ENCODE results near the gene STN1. TPM values are rescaled to one million over a fixed set of nuclear protein-coding genes. Genes with fewer than 3 reads are reported as not detected.

STN1 gene
- total and polyA plus RNA-seq, 2 donors (not counting 1 experiment from before 2014, with no cell fraction given) = 21.7 to 36.5 TPM

DNA sequence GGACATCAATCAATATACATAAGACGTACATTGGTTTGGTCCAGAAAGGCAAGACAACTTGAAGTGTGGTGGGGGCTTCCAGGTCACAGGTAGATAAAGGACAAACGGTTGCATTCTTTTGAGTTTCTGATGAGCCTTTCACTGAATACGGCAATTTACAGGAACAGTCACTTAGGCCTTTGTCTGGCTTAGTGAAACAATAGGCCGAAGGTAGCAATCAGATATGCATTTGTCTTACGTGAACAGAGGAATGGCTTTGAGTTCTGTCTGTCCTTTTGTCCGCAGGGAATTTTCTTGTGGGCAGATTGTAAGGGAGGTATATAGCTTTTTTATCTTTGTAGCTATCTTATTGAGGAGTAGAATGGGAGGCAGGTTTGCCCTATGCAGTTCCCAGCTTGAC, 10.8 kb upstream of the STN1 start:
- H3K79me2 ChIP-seq (ENCODE audit: control insufficient read depth, insufficient read depth, low read length) = no peaks in the 10 kb centered on the region
- no peak overlapping the region for H3K9ac ChIP-seq (ENCODE audit: insufficient read depth, low read length)
- H4K20me1 ChIP-seq (ENCODE audit: control insufficient read depth, extremely low read depth, insufficient read depth, low read length) = no peaks in the 10 kb centered on the region
- H3K36me3 ChIP-seq (ENCODE audit: control insufficient read depth, insufficient read depth, low read length) = no peaks in the 10 kb centered on the region
- TF ChIP-seq CTCF (conservative IDR thresholded peaks at IDR 0.05 in 1 of 2, IDR thresholded peaks at IDR 0.05 in 1 of 2; ENCODE audit: low read depth in 1 of 2, low read length in 2 of 2) = no peak
- TF ChIP-seq EZH2 (IDR thresholded peaks at IDR 0.05; ENCODE audit: low read length, missing control alignments) = no peak
- H3K9me3 ChIP-seq (ENCODE audit: control insufficient read depth, insufficient read depth, low read depth, low read length) = no peaks in the 10 kb centered on the region
- H3K4me1 ChIP-seq (ENCODE audit: control insufficient read depth, extremely low read depth, insufficient read depth, low read length) = no peaks in the 10 kb centered on the region
- no peak overlapping the region for H2AFZ ChIP-seq (ENCODE audit: low read length)
- H3K27me3 ChIP-seq (ENCODE audit: control insufficient read depth, insufficient read depth, low read length) = no peaks in the 10 kb centered on the region
- H3K4me2 ChIP-seq (ENCODE audit: extremely low read depth, insufficient read depth, low read length) = no peak overlapping the region
- H3K4me3 ChIP-seq (replicated peaks in 1 of 4; ENCODE audit: control extremely low read depth in 1 of 4, insufficient read depth in 1 of 4, low read depth in 3 of 4, low read length in 4 of 4) = no peak overlapping the region
- DNase-seq (ENCODE audit: low read depth in 2 of 2) = no peak
- H3K27ac ChIP-seq (ENCODE audit: insufficient read depth, low read length) = no peak overlapping the region

DNA sequence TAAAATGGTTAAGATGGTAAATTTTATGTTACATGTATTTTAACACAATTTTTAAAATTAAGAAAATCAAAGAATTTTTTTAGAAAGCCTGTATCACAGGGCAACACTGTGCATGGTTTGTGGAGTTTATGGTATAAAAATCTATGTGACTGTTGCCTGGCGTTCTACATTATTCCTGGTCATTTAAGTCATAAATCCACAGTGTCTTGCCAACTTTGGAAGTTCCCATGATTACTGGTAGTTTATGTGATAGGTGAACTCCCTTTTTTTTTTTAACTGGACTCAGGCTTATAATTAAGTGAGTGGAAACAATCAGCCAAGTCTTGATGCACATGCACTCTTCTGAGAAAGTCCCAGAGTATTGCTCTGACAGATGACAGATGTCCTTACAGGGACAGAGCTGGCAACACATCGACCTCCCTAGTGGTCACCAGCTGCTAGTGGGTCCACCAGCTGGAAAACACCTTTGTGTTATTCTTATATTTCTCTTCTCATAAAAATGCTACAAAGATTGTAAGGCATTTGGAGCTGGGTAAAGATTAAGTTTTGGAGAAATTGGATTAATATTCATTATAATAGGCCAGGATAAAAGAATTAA, 8.8 kb upstream of the STN1 start:
- Histone ChIP-seq H2AFZ (ENCODE audit: low read length) (no peak overlapping the region), H4K20me1 (ENCODE audit: control insufficient read depth, extremely low read depth, insufficient read depth, low read length) (no peaks in the 10 kb centered on the region), H3K4me3 (replicated peaks in 1 of 4; ENCODE audit: control extremely low read depth in 1 of 4, insufficient read depth in 1 of 4, low read depth in 3 of 4, low read length in 4 of 4) (no peak overlapping the region), H3K4me1 (ENCODE audit: control insufficient read depth, extremely low read depth, insufficient read depth, low read length) (no peaks in the 10 kb centered on the region), H3K9me3 (ENCODE audit: control insufficient read depth, insufficient read depth, low read depth, low read length) (no peaks in the 10 kb centered on the region), H3K9ac (ENCODE audit: insufficient read depth, low read length) (no peak overlapping the region), H3K79me2 (ENCODE audit: control insufficient read depth, insufficient read depth, low read length) (no peaks in the 10 kb centered on the region), H3K27me3 (ENCODE audit: control insufficient read depth, insufficient read depth, low read length) (no peaks in the 10 kb centered on the region), H3K27ac (ENCODE audit: insufficient read depth, low read length) (no peak overlapping the region), H3K4me2 (ENCODE audit: extremely low read depth, insufficient read depth, low read length) (no peak overlapping the region), H3K36me3 (ENCODE audit: control insufficient read depth, insufficient read depth, low read length) (no peaks in the 10 kb centered on the region)
- no peak for TF ChIP-seq CTCF (conservative IDR thresholded peaks at IDR 0.05 in 1 of 2, IDR thresholded peaks at IDR 0.05 in 1 of 2; ENCODE audit: low read depth in 1 of 2, low read length in 2 of 2)
- TF ChIP-seq EZH2 (IDR thresholded peaks at IDR 0.05; ENCODE audit: low read length, missing control alignments) = no peak
- no peak for DNase-seq (ENCODE audit: low read depth in 2 of 2)

- no peaks in the 10 kb centered on the region for H4K20me1 ChIP-seq (ENCODE audit: control insufficient read depth, extremely low read depth, insufficient read depth, low read length)
- H3K27ac ChIP-seq (ENCODE audit: insufficient read depth, low read length) = no peak overlapping the region
- no peaks in the 10 kb centered on the region for H3K4me1 ChIP-seq (ENCODE audit: control insufficient read depth, extremely low read depth, insufficient read depth, low read length)
- no peaks in the 10 kb centered on the region for H3K27me3 ChIP-seq (ENCODE audit: control insufficient read depth, insufficient read depth, low read length)
- H3K4me2 ChIP-seq (ENCODE audit: extremely low read depth, insufficient read depth, low read length) = no peak overlapping the region
- no peaks in the 10 kb centered on the region for H3K9me3 ChIP-seq (ENCODE audit: control insufficient read depth, insufficient read depth, low read depth, low read length)
- H3K9ac ChIP-seq (ENCODE audit: insufficient read depth, low read length) = no peak overlapping the region
- H3K79me2 ChIP-seq (ENCODE audit: control insufficient read depth, insufficient read depth, low read length) = no peaks in the 10 kb centered on the region
- TF ChIP-seq CTCF (conservative IDR thresholded peaks at IDR 0.05 in 1 of 2, IDR thresholded peaks at IDR 0.05 in 1 of 2; ENCODE audit: low read depth in 1 of 2, low read length in 2 of 2) (no peak), EZH2 (IDR thresholded peaks at IDR 0.05; ENCODE audit: low read length, missing control alignments) (no peak)
- H2AFZ ChIP-seq (ENCODE audit: low read length) = no peak overlapping the region
- no peak overlapping the region for H3K4me3 ChIP-seq (replicated peaks in 1 of 4; ENCODE audit: control extremely low read depth in 1 of 4, insufficient read depth in 1 of 4, low read depth in 3 of 4, low read length in 4 of 4)
- H3K36me3 ChIP-seq (ENCODE audit: control insufficient read depth, insufficient read depth, low read length) = no peaks in the 10 kb centered on the region
- DNase-seq (ENCODE audit: low read depth in 2 of 2) = no peak
Measured at GRCh38 chr10:103925591-103925990, 7.6 kb upstream of the STN1 start.
